NCI-H526 (cell line): ENCODE results near the gene MTG1.
"Not testable (repeated sequence)": the region's sequence is repeated elsewhere in the genome, so short reads cannot be mapped to it uniquely, and the experiment has no call there.

Source experiments
- DNase-seq, 2 experiments: peaks; one replicate each; lab custom pipeline; 2025; lab: John Stamatoyannopoulos, UW

MTG1 gene

GRCh38 chr10:133378251-133379096 is 15.5 kb upstream of the MTG1 start:
- DNase-seq: peak in 1 of 2 experiments; percentile 70

DNA sequence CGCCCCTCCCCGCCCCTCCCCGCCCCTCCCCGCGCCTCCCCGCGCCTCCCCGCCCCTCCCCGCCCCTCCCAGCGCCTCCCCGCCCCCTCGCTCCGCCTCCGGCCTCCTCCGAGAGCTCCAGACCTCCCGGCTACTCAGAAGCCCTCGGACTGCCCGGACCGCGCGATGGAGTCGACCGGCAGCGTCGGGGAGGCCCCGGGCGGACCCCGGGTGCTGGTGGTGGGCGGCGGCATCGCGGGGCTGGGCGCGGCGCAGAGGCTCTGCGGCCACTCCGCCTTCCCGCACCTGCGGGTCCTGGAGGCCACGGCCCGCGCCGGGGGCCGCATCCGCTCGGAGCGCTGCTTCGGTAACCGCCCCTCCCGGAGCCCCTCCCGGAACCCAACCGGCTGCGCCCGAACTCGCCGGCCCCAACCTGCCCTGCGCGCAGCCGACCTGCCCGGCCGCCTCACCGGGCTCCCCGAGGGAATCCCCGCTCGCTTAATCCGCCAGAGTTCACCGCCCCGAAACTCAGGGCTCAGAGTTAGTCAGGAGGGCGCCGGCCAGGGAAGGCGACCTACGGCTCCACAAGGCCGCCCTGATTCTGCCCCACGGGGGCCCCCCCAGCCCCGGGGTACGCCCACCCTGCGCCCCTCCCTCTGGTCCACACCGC is 14.7 kb upstream of the MTG1 start, which contains the start of gene PAOX:
PAOX (plus strand) TSS at position 111 of the 649 bp plus-strand sequence; CDS start at position 166, 55 bp downstream.
- peak in 1 of 2 experiments; percentile 45 for DNase-seq

DNA sequence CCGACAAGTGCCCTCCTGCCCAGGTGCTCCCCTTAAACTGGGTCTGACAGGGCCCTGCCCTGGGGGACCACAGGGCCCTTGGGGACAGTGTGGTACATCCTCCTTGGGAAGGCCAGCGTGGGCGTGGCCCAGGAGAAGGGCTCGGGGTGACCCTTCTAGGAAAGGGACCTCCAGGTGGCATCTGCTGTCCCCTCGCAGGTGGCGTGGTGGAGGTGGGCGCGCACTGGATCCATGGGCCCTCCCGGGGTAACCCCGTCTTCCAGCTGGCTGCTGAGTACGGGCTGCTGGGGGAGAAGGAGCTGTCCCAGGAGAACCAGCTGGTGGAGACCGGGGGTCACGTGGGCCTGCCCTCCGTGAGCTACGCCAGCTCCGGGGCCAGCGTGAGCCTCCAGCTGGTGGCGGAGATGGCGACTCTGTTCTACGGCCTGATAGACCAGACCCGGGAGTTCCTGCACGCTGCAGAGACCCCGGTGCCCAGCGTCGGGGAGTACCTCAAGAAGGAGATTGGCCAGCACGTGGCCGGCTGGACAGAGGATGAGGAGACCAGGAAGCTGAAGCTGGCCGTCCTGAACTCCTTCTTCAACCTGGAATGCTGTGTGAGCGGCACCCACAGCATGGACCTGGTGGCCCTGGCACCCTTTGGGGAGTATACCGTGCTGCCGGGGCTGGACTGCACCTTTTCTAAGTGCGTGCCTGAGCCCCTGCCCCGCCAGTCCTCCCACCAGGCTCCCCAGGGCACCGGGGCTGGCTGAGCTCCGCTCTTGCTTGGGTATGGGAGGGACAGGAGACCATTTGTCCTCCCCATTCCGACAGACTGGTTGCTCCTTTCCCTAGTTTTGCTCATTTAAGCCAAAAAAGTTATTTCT is 13.9 kb upstream of the MTG1 start:
- peak in 1 of 2 experiments; percentile 33 for DNase-seq

- DNase-seq: no peak
Measured at GRCh38 chr10:133381036-133381435, 12.9 kb upstream of the MTG1 start.

DNA sequence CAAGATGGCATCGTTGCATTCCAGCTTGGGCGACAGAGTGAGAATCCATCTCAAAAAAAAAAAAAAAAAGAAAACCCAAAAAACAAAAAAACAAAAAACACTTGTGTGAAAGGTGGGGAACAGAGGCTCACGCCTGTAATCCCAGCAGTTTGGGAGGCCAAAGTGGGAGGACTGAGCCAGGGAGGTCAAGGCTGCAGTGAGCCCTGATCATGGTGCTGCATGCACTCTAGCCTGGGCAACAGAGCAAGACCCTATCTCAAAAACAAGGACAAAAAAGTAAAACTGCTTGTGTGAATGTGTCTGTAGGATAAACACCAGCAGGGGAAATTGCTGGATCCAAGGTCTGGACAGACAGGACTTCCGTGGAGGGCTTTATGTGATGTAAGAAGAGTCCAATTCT is 10.4 kb upstream of the MTG1 start:
- no peak for DNase-seq

- no peak for DNase-seq
Measured at GRCh38 chr10:133384071-133384470, 9.9 kb upstream of the MTG1 start.

GRCh38 chr10:133385214-133385613 is 8.7 kb upstream of the MTG1 start:
- DNase-seq: no peak

GRCh38 chr10:133386951-133387350 is 7.0 kb upstream of the MTG1 start:
- DNase-seq: not testable (repeated sequence)

- no peak for DNase-seq
Measured at GRCh38 chr10:133388236-133388972, 5.6 kb upstream of the MTG1 start.

GRCh38 chr10:133388973-133389818 is 4.8 kb upstream of the MTG1 start:
- no peak for DNase-seq

- DNase-seq: no peak
Measured at GRCh38 chr10:133390597-133391248, 3.2 kb upstream of the MTG1 start.

DNA sequence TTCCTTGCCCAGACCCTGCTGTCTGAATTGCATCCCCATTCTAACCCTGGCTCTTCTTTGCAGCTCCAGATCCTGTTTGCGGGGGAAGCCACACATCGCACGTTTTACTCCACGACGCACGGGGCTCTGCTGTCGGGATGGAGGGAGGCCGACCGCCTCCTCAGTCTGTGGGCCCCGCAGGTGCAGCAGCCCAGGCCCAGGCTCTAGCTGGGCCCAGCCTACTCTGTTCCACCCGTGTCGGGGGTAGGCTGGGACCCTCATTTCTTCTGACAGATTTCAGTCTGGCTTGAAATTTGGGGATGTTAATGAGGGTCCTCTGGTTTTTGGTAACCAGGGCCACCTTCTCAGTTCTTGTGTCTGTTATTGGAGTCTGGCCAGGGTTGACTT is 2.7 kb upstream of the MTG1 start:
- no peak for DNase-seq

DNA sequence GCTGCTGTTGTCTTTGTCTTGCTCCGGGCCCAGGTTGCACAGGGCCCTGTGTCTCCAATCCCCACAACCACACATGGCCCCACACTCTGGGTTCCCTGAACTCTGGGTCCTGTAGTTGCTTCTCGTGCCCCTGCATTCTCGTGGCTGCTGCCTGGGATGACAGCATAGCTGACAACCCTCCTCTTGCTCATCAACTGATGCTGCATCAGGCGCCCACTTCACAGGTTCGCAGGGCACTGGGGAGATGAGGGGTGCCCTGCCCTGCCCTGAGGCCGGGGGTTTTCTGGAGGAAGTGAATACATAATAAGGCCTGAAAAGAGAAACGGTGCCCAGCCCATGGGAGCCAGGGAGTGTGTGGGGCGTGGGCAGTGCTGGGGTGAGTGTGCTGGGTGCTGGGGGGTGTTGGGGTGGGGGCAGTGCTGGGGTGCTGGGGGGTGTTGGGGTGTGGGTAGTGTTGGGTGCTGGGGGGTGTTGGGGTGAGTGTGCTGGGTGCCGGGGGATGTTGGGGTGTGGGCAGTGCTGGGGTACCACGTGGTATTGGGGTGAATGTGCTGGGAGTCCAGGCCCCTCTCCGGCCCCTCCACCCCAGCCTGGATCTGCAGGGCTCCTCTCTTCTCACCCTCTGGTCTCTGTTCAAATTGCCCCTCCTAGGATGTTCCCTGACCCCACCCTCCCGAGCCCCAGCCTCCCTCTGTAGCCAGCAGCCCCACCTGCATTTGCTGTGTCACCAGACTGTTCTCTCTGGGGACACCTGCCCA is 2.0 kb upstream of the MTG1 start:
- DNase-seq: no peak

GRCh38 chr10:133393401-133394063 is 425 bp upstream of the MTG1 start:
- DNase-seq: no peak

DNA sequence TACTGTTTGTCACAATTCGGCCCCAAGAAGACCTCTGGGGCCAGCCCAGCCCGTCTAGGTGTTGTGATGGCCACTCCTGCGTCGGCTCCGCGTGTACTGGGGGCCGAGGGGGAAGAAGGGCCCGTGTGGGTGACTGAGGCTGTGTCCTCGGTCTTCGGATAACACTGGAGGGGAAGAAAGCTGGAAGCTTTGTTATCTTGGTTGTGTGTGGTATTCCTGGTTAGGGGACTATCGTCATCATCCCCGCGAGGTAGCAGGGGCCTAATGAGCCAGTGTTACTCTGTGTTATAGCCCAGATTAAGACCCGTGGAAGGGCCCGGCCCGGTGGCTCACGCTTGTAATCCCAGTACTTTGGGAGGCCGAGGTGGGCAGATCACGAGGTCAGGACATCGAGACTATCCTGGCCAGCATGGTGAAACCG is 854 bp downstream of the MTG1 start:
- DNase-seq: no peak

DNA sequence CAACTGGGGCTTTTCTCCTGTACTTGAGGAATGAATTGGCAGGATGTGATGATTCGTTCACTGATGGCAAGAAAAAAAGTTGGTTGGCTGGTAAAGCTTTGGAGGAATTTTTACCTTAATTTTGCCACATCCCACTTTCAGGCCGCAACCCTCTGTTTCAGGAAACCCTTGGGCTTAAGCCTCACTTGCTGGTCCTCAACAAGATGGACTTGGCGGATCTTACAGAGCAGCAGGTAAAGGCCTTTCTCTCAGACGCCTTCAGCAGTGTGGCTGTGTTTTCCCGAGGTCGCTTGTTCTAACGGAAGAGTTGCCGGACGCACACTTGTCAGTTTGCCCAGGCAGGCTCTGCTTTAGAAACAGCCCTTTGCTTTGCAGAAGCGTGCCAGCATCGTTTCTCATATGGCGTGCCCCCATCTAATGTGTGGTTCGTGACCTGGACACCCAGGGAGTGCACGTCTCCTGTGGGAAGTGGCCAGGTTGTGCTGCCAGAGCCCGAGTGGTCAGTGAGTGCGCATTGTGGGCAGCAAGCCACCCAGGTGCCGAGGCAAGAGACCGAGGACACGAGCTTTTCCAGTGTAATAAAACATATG is 2.2 kb downstream of the MTG1 start:
- no peak for DNase-seq

GRCh38 chr10:133397938-133398337 is 4.0 kb downstream of the MTG1 start:
- DNase-seq: no peak

DNA sequence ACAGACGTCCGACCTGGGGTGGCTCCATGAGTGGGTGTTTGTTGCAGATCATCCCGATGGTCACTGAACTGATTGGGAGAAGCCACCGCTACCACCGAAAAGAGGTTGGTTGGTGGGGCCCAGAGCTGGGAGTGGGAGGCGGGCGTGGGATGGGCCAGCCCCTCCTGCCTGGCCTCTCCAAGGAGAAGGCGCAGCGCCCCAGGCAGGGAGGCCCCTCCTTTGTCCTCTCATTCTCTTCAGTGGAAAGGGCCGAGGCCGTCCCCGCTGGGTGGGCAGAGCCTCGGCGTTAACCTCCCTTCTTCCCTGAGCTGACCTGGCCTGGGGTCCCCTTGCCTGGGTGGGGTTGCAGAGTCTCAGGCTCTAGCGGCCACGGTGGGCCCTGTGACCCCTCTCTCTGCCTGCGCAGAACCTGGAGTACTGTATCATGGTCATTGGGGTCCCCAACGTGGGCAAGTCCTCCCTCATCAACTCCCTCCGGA is 5.2 kb downstream of the MTG1 start:
- no peak for DNase-seq
